GM12874 (cell line): ENCODE results near the gene PHF13.

Experiments
- CTCF ChIP-seq: IDR thresholded peaks from 2 replicates; pipeline ENCODE4 v1.5.1; 2011; ENCODE audit warnings: low read depth, mild to moderate bottlenecking, control low read depth, low read length, moderate library complexity; ENCODE audit not compliant: insufficient read depth

Gene PHF13

GRCh38 chr1:6601049-6601922 is 12.2 kb upstream of the PHF13 start:
- no peak for TF ChIP-seq CTCF

GRCh38 chr1:6601923-6602668 is 11.4 kb upstream of the PHF13 start:
- TF ChIP-seq CTCF = no peak

- no peak for TF ChIP-seq CTCF
These were observed 10.8 kb upstream of the PHF13 start, which contains the start of gene KLHL21 for GRCh38 chr1:6602669-6603237. KLHL21 (minus strand) TSS chr1:6602869; CDS start chr1:6602817, 52 bp downstream.

GRCh38 chr1:6603238-6603914 is 10.2 kb upstream of the PHF13 start:
- no peak for TF ChIP-seq CTCF

GRCh38 chr1:6603915-6604558 is 9.5 kb upstream of the PHF13 start:
- TF ChIP-seq CTCF = no peak

- no peak for TF ChIP-seq CTCF
These were observed 730 bp upstream of the PHF13 start for GRCh38 chr1:6612641-6613360.
